ENCODE data around the gene FOXS1. TPM values are rescaled to one million over a fixed set of nuclear protein-coding genes. Genes with fewer than 3 reads are reported as not detected.

Gene FOXS1
- total and polyA plus RNA-seq, 2 experiments from 2014 or later, result 0.26 TPM; not detected in 1

DNA sequence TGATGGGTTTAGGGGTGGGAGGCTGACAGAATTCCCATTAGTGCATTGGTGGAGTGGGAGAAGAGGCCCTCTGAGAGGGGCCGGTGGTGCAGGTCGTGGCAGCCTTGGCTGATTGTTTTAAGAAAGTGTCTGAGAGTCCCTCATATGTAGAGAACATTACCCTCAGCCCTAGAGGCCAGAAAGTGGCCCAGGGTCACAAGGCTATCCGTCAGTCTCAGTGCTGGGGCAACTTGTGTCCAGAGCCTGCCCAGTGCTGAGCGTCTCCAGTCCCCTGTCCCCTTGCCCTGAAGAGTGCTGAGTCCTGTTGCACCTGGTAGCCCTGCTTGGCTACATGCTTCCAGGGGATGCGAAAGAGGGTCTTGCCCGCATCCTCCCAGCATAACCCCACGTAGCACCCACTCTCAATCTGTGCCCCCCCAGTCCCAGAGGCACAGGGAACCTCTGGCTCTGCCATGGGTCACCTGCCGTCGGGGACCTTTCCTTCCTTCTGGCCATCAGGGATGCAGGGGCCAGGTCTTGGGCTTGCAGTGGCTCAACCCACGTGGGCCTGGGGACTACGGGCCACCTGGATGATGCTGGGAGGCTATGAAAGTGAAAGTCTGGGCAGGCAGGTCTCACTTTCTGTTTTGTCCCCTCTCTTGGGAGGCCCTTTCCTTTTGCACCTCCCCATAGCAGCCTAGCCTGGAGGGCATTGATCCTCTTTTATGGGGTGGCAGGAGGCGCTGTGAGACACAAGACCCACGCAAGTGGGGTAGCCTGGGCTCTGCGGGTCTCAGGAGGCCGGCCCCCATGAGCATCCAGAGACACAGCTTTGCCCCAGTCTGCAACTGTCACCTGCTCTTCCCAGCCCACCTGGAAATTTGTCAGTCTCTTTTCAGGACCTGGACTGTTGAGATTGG is 12.7 kb upstream of the FOXS1 start:
- peaks cover 11% of the 10 kb centered on the region for H3K4me1 Mint-ChIP-seq
- peaks cover 23% of the 10 kb centered on the region for H3F3A ChIP-seq (replicated peaks; ENCODE audit: low read depth)
- no peak overlapping the region for H3K4me3 Mint-ChIP-seq
- no peaks in the 10 kb centered on the region for H3K9me2 ChIP-seq (ENCODE audit: insufficient read depth)
- ATAC-seq, result no peak
- no peaks in the 10 kb centered on the region for H3K36me3 Mint-ChIP-seq (ENCODE audit: low read depth)
- no peak for DNase-seq (ENCODE audit: low spot score)
- H3K79me2 ChIP-seq (replicated peaks; ENCODE audit: insufficient read depth), result no peaks in the 10 kb centered on the region
- H3K27me3 ChIP-seq (ENCODE audit: insufficient read depth), result peaks cover 33% of the 10 kb centered on the region
- H4K20me1 ChIP-seq (replicated peaks; ENCODE audit: insufficient read depth), result no peaks in the 10 kb centered on the region; the same call in none of the 2 replicates
- H3K9me3 Mint-ChIP-seq, result peaks cover 22% of the 10 kb centered on the region; the same call in 2 of the 3 replicates
- H3K4me1 ChIP-seq (ENCODE audit: insufficient read depth), result peaks cover 36% of the 10 kb centered on the region
- peaks cover 30% of the 10 kb centered on the region for H3K27me3 Mint-ChIP-seq (ENCODE audit: insufficient read depth, low read depth, poor library complexity)
- no peak overlapping the region for H3K27ac ChIP-seq (ENCODE audit: low read depth)
- no peaks in the 10 kb centered on the region for H3K36me3 ChIP-seq (ENCODE audit: insufficient read depth)
- H3K4me3 ChIP-seq, result no peak overlapping the region
- no peak overlapping the region for H3K27ac Mint-ChIP-seq
- TF ChIP-seq, protein P1, sequence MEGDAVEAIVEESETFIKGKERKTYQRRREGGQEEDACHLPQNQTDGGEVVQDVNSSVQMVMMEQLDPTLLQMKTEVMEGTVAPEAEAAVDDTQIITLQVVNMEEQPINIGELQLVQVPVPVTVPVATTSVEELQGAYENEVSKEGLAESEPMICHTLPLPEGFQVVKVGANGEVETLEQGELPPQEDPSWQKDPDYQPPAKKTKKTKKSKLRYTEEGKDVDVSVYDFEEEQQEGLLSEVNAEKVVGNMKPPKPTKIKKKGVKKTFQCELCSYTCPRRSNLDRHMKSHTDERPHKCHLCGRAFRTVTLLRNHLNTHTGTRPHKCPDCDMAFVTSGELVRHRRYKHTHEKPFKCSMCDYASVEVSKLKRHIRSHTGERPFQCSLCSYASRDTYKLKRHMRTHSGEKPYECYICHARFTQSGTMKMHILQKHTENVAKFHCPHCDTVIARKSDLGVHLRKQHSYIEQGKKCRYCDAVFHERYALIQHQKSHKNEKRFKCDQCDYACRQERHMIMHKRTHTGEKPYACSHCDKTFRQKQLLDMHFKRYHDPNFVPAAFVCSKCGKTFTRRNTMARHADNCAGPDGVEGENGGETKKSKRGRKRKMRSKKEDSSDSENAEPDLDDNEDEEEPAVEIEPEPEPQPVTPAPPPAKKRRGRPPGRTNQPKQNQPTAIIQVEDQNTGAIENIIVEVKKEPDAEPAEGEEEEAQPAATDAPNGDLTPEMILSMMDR (conservative IDR thresholded peaks at IDR 0.05; ENCODE audit: low read depth in 2 of 2), result peak in 1 of 2 experiments; percentile 34; a peak in 1 of 4 replicates
- TF ChIP-seq EZH2phosphoT487 (IDR thresholded peaks at IDR 0.05; ENCODE audit: unreplicated experiment), result no peak
- H3K4me2 ChIP-seq, result no peak overlapping the region
- H2AFZ ChIP-seq, result no peak overlapping the region

DNA sequence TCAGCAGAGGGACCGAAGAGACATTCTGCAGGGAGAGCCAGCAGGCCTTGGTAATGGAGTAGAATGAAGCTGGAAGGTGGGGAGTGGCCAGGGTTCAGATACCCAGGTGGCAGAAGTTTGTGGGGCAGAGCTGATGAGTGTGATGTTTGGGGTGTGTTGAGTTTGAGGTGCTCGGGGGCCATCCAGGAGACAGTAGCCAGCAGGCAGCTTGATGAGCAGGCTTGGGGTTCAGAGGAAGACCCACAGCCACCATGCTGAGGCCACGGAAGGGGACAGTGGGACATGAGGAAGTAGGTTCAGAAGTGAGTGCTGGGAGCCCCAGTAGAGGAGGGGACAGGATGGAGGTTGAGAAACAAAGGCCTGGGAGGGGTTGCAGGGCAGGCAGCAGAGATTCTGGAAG is 11.1 kb upstream of the FOXS1 start:
- no peak overlapping the region for H3K27ac ChIP-seq (ENCODE audit: low read depth)
- Mint-ChIP-seq H3K4me3 (no peak overlapping the region), H3K27me3 (ENCODE audit: insufficient read depth, low read depth, poor library complexity) (peaks cover 31% of the 10 kb centered on the region), H3K4me1 (peaks cover 8% of the 10 kb centered on the region), H3K27ac (no peak overlapping the region), H3K36me3 (ENCODE audit: low read depth) (no peaks in the 10 kb centered on the region), H3K9me3 (peaks cover 20% of the 10 kb centered on the region; the same call in 2 of the 3 replicates)
- H3K4me2 ChIP-seq, result peak overlapping the region; percentile 43; the same call in 1 of the 2 replicates
- H3K4me1 ChIP-seq (ENCODE audit: insufficient read depth), result peaks cover 29% of the 10 kb centered on the region
- H3K9me2 ChIP-seq (ENCODE audit: insufficient read depth), result no peaks in the 10 kb centered on the region
- H4K20me1 ChIP-seq (replicated peaks; ENCODE audit: insufficient read depth), result no peaks in the 10 kb centered on the region; the same call in none of the 2 replicates
- H2AFZ ChIP-seq, result peak overlapping the region; percentile 88
- H3K4me3 ChIP-seq, result no peak overlapping the region
- H3K79me2 ChIP-seq (replicated peaks; ENCODE audit: insufficient read depth), result no peaks in the 10 kb centered on the region
- DNase-seq (ENCODE audit: low spot score) (no peak), ATAC-seq (no peak)
- no peaks in the 10 kb centered on the region for H3K36me3 ChIP-seq (ENCODE audit: insufficient read depth)
- peaks cover 13% of the 10 kb centered on the region for H3F3A ChIP-seq (replicated peaks; ENCODE audit: low read depth)
- H3K27me3 ChIP-seq (ENCODE audit: insufficient read depth), result peaks cover 35% of the 10 kb centered on the region
- TF ChIP-seq ZNF331 (CRISPR knock-in tag; IDR thresholded peaks at IDR 0.05; ENCODE audit: low read depth) (no peak), STAT1 (IDR thresholded peaks at IDR 0.05; ENCODE audit: unreplicated experiment) (no peak)

DNA sequence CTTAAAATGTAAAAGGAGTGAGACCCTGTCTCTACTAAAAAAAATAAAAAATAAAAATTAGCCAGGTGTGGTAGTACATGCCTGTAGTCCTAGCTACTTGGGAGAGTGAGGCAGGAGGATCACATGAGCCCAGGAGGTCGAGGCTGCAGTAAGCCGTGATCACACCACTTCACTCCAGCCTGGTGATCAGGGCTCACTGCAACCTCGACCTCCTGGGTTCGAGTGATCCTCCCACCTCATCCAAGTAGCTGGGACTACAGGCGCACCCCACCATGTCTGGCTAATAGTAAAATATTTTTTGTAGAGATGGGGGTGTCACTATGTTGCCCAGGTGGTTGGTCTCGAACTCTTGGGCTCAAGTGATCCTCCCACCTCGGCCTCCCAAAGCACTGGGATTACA is 8.1 kb upstream of the FOXS1 start:
- no peak overlapping the region for H3K4me3 ChIP-seq
- Mint-ChIP-seq H3K4me3 (no peak overlapping the region), H3K27ac (no peak overlapping the region), H3K9me3 (peaks cover 34% of the 10 kb centered on the region), H3K4me1 (peaks cover 6% of the 10 kb centered on the region; the same call in 2 of the 3 replicates), H3K27me3 (ENCODE audit: insufficient read depth, low read depth, poor library complexity) (peaks cover 31% of the 10 kb centered on the region), H3K36me3 (ENCODE audit: low read depth) (no peaks in the 10 kb centered on the region)
- ATAC-seq (no peak), DNase-seq (ENCODE audit: low spot score) (no peak)
- no peaks in the 10 kb centered on the region for H3K9me2 ChIP-seq (ENCODE audit: insufficient read depth)
- no peak overlapping the region for H2AFZ ChIP-seq
- H3K27me3 ChIP-seq (ENCODE audit: insufficient read depth), result peaks cover 45% of the 10 kb centered on the region
- no peak overlapping the region for H3K4me2 ChIP-seq
- no peaks in the 10 kb centered on the region for H3K79me2 ChIP-seq (replicated peaks; ENCODE audit: insufficient read depth)
- no peaks in the 10 kb centered on the region for H3K36me3 ChIP-seq (ENCODE audit: insufficient read depth)
- no peak overlapping the region for H3K27ac ChIP-seq (ENCODE audit: low read depth)
- no peaks in the 10 kb centered on the region; the same call in 1 of the 2 replicates for H3F3A ChIP-seq (replicated peaks; ENCODE audit: low read depth)
- no peaks in the 10 kb centered on the region; the same call in 1 of the 2 replicates for H4K20me1 ChIP-seq (replicated peaks; ENCODE audit: insufficient read depth)
- H3K4me1 ChIP-seq (ENCODE audit: insufficient read depth), result peaks cover 25% of the 10 kb centered on the region
- TF ChIP-seq, protein P1 (conservative IDR thresholded peaks at IDR 0.05; ENCODE audit: low read depth in 2 of 2), result no peak
